ENCODE results near the gene CEBPZ. TPM values are rescaled to one million over a fixed set of nuclear protein-coding genes. Genes with fewer than 3 reads are reported as not detected.
"Not testable (repeated sequence)": the region's sequence is repeated elsewhere in the genome, so short reads cannot be mapped to it uniquely, and the experiment has no call there.

The CEBPZ gene
- total and polyA plus RNA-seq, 2 donors (not counting 1 experiment from before 2014, with no cell fraction given), result 19.9 to 48.9 TPM

DNA sequence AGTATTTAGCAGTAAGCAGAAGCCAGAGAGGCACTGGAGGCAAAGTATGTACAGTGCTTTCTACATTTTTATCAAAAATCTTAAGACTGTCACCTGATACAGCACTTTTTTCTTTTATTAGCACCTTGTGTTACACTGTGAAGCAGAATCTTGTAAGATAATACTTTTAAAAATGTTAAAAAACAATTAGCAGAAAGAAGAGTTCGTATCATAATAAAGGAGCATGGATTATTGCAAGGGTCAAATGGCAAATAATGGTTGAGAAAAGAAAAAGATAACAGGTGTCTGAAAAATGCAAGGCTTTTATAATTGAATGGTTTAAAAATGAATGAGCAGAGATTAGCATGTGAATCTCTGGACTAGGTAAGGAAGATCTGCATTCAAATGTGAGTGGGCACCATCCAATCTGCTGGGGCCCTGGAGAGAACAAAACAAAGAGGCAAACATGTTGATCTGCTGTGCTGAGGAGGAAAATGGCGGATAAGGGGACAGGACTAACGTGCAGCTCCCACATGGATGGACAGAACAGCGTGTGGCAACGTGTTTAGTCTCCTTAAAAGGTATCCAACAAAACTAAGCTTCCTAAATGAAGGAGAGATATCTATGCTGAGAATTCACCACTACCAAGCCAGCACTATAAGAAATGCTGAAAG is 25.6 kb downstream of the CEBPZ start:
- Histone ChIP-seq H3K27ac (ENCODE audit: insufficient read depth, low read length) (no peak overlapping the region), H4K20me1 (ENCODE audit: control insufficient read depth, extremely low read depth, insufficient read depth, low read length) (no peaks in the 10 kb centered on the region), H3K36me3 (ENCODE audit: control insufficient read depth, insufficient read depth, low read length) (peaks cover 6% of the 10 kb centered on the region), H3K27me3 (ENCODE audit: control insufficient read depth, insufficient read depth, low read length) (no peaks in the 10 kb centered on the region), H3K4me1 (ENCODE audit: control insufficient read depth, extremely low read depth, insufficient read depth, low read length) (no peaks in the 10 kb centered on the region), H2AFZ (ENCODE audit: low read length) (no peak overlapping the region), H3K9ac (ENCODE audit: insufficient read depth, low read length) (no peak overlapping the region), H3K4me2 (ENCODE audit: extremely low read depth, insufficient read depth, low read length) (no peak overlapping the region), H3K9me3 (ENCODE audit: control insufficient read depth, insufficient read depth, low read depth, low read length) (no peaks in the 10 kb centered on the region), H3K4me3 (replicated peaks in 1 of 4; ENCODE audit: control extremely low read depth in 1 of 4, insufficient read depth in 1 of 4, low read depth in 3 of 4, low read length in 4 of 4) (no peak overlapping the region), H3K79me2 (ENCODE audit: control insufficient read depth, insufficient read depth, low read length) (peaks cover 10% of the 10 kb centered on the region)
- TF ChIP-seq, protein P1, sequence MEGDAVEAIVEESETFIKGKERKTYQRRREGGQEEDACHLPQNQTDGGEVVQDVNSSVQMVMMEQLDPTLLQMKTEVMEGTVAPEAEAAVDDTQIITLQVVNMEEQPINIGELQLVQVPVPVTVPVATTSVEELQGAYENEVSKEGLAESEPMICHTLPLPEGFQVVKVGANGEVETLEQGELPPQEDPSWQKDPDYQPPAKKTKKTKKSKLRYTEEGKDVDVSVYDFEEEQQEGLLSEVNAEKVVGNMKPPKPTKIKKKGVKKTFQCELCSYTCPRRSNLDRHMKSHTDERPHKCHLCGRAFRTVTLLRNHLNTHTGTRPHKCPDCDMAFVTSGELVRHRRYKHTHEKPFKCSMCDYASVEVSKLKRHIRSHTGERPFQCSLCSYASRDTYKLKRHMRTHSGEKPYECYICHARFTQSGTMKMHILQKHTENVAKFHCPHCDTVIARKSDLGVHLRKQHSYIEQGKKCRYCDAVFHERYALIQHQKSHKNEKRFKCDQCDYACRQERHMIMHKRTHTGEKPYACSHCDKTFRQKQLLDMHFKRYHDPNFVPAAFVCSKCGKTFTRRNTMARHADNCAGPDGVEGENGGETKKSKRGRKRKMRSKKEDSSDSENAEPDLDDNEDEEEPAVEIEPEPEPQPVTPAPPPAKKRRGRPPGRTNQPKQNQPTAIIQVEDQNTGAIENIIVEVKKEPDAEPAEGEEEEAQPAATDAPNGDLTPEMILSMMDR (conservative IDR thresholded peaks at IDR 0.05 in 1 of 2, IDR thresholded peaks at IDR 0.05 in 1 of 2; ENCODE audit: low read depth in 1 of 2, low read length in 2 of 2), result no peak
- TF ChIP-seq EZH2 (IDR thresholded peaks at IDR 0.05; ENCODE audit: low read length, missing control alignments), result no peak
- no peak for DNase-seq (ENCODE audit: low read depth in 2 of 2)

DNA sequence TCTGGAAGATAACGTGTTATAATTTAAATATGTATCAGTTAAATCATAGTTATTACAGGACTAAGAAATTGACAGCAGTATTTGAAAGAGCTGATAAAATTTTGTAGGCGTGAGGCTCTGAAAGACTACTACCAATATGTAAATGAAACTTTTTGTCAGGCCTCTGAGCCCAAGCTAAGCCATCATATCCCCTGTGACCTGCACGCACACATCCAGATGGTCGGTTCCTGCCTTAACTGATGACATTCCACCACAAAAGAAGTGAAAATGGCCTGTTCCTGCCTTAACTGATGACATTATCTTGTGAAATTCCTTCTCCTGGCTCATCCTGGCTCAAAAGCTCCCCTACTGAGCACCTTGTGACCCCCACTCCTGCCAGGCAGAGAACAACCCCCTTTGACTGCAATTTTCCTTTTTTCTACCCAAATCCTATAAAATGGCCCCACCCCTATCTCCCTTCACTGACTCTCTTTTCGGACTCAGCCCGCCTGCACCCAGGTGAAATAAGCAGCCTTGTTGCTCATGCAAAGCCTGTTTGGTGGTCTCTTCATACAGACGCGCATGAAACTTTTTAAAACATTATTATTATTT is 26.2 kb downstream of the CEBPZ start:
- H3K36me3 ChIP-seq (ENCODE audit: control insufficient read depth, insufficient read depth, low read length), result not testable (repeated sequence)
- peaks cover 13% of the 10 kb centered on the region for H3K79me2 ChIP-seq (ENCODE audit: control insufficient read depth, insufficient read depth, low read length)

DNA sequence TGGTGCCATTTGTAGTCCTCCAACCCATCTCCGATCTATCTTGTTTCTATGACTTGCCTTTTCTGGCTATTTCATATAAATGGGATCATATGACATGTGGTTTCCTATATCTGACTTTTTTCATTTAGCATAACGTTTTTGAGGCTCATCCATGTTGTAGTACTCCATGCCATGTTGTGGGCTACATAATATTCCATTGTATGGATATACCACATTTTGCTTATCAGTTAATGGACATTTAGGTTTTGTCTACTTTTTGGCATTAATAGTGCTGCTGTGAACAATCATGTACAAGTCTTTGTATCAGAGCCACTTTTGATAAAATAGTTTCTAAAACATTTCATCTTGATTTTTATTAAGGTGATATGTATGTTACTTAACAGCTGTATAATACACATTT is 27.7 kb downstream of the CEBPZ start:
- Histone ChIP-seq H3K36me3 (ENCODE audit: control insufficient read depth, insufficient read depth, low read length) (peaks cover 5% of the 10 kb centered on the region), H4K20me1 (ENCODE audit: control insufficient read depth, extremely low read depth, insufficient read depth, low read length) (no peaks in the 10 kb centered on the region), H3K9me3 (ENCODE audit: control insufficient read depth, insufficient read depth, low read depth, low read length) (no peaks in the 10 kb centered on the region)

More for the DNA sequence above, 26.2 kb downstream of the CEBPZ start:
- not testable (repeated sequence) for H3K9me3 ChIP-seq (ENCODE audit: control insufficient read depth, insufficient read depth, low read depth, low read length); H3K27ac ChIP-seq (ENCODE audit: insufficient read depth, low read length); H3K4me2 ChIP-seq (ENCODE audit: extremely low read depth, insufficient read depth, low read length); H3K4me3 ChIP-seq (replicated peaks in 1 of 4; ENCODE audit: control extremely low read depth in 1 of 4, insufficient read depth in 1 of 4, low read depth in 3 of 4, low read length in 4 of 4); H2AFZ ChIP-seq (ENCODE audit: low read length); H3K27me3 ChIP-seq (ENCODE audit: control insufficient read depth, insufficient read depth, low read length); H4K20me1 ChIP-seq (ENCODE audit: control insufficient read depth, extremely low read depth, insufficient read depth, low read length); H3K9ac ChIP-seq (ENCODE audit: insufficient read depth, low read length); H3K4me1 ChIP-seq (ENCODE audit: control insufficient read depth, extremely low read depth, insufficient read depth, low read length); DNase-seq (ENCODE audit: low read depth in 2 of 2)

More for the DNA sequence above, 27.7 kb downstream of the CEBPZ start:
- Histone ChIP-seq H3K27ac (ENCODE audit: insufficient read depth, low read length) (no peak overlapping the region), H3K27me3 (ENCODE audit: control insufficient read depth, insufficient read depth, low read length) (no peaks in the 10 kb centered on the region), H2AFZ (ENCODE audit: low read length) (no peak overlapping the region), H3K4me2 (ENCODE audit: extremely low read depth, insufficient read depth, low read length) (no peak overlapping the region), H3K4me3 (replicated peaks in 1 of 4; ENCODE audit: control extremely low read depth in 1 of 4, insufficient read depth in 1 of 4, low read depth in 3 of 4, low read length in 4 of 4) (no peak overlapping the region), H3K79me2 (ENCODE audit: control insufficient read depth, insufficient read depth, low read length) (peaks cover 24% of the 10 kb centered on the region), H3K9ac (ENCODE audit: insufficient read depth, low read length) (no peak overlapping the region), H3K4me1 (ENCODE audit: control insufficient read depth, extremely low read depth, insufficient read depth, low read length) (no peaks in the 10 kb centered on the region)
- TF ChIP-seq EZH2 (IDR thresholded peaks at IDR 0.05; ENCODE audit: low read length, missing control alignments), result no peak
- TF ChIP-seq, protein P1 (conservative IDR thresholded peaks at IDR 0.05 in 1 of 2, IDR thresholded peaks at IDR 0.05 in 1 of 2; ENCODE audit: low read depth in 1 of 2, low read length in 2 of 2), result no peak
- DNase-seq (ENCODE audit: low read depth in 2 of 2), result no peak
